ENCODE results near the gene IL1RAPL1. TPM values are rescaled to one million over a fixed set of nuclear protein-coding genes. Genes with fewer than 3 reads are reported as not detected.

The IL1RAPL1 gene
- polyA plus RNA-seq, 1 of the 3 experiments (the other 2 are of a cell fraction) = 2.8 TPM

DNA sequence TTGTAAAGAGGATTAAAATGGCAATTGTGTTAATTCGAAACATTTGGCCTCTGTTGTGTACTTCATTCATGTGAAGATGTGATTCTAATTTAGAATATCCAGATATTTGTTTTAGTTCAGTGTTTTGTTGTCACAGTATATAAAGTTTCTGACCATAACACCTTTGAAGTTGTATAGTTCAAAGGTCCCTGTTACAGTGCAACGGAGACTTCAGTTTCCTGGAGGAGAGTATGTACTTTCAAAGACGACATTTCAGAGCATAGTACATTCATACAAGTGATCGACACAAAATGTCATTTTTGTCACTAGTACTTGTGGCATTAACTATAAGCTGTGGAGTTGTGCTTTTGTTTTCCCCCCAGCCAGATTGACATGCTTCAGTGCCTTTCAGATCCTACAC is 1255.3 kb downstream of the IL1RAPL1 start:
- no peak overlapping the region for H3K9ac ChIP-seq
- ChIA-PET CTCF (no interaction called here), POLR2A (no interaction called here)
- no peaks in the 10 kb centered on the region for H3K9me2 ChIP-seq
- H3K27ac ChIP-seq (ENCODE audit: low read depth in 2 of 2, low read length in 1 of 2) = peak overlapping the region in 1 of 2 experiments; percentile 36; a peak in 2 of 4 replicates
- peaks cover 0 to 8% of the 10 kb centered on the region in 2 experiments; a peak in 2 of 4 replicates for H3K4me1 ChIP-seq (ENCODE audit: control insufficient read depth in 1 of 2, insufficient read depth in 2 of 2, low read depth in 1 of 2, low read length in 1 of 2)
- DNase-seq = no peak
- 26% methylated on average over 4 of the region's 4 CpGs for WGBS (ENCODE audit: low lambda C conversion rate)
- peak overlapping the region; percentile 81 for H2AFZ ChIP-seq (ENCODE audit: low read depth)
- no peak overlapping the region for H3K4me2 ChIP-seq
- H3K27me3 ChIP-seq (ENCODE audit: insufficient read depth) = no peaks in the 10 kb centered on the region
- no peaks in the 10 kb centered on the region for H3K36me3 ChIP-seq (replicated peaks in 1 of 2; ENCODE audit: control insufficient read depth in 1 of 2, insufficient read depth in 2 of 2, low read length in 1 of 2)
- H3K9me3 ChIP-seq = no peaks in the 10 kb centered on the region
- no peaks in the 10 kb centered on the region for H3F3A ChIP-seq (replicated peaks; ENCODE audit: insufficient read depth)
- no peak for TF ChIP-seq POLR2AphosphoS5 (IDR thresholded peaks at IDR 0.05; ENCODE audit: low read depth, low read length)
- no peak for TF ChIP-seq SIN3A (IDR thresholded peaks at IDR 0.05; ENCODE audit: borderline replicate concordance, low read depth, low read length)
- no peak for TF ChIP-seq YY1 (IDR thresholded peaks at IDR 0.05; ENCODE audit: low read depth)
- TF ChIP-seq PBX3 (IDR thresholded peaks at IDR 0.05) = no peak
- no peak for TF ChIP-seq TEAD4 (IDR thresholded peaks at IDR 0.05; ENCODE audit: borderline replicate concordance, insufficient read depth)
- TF ChIP-seq, protein P1, sequence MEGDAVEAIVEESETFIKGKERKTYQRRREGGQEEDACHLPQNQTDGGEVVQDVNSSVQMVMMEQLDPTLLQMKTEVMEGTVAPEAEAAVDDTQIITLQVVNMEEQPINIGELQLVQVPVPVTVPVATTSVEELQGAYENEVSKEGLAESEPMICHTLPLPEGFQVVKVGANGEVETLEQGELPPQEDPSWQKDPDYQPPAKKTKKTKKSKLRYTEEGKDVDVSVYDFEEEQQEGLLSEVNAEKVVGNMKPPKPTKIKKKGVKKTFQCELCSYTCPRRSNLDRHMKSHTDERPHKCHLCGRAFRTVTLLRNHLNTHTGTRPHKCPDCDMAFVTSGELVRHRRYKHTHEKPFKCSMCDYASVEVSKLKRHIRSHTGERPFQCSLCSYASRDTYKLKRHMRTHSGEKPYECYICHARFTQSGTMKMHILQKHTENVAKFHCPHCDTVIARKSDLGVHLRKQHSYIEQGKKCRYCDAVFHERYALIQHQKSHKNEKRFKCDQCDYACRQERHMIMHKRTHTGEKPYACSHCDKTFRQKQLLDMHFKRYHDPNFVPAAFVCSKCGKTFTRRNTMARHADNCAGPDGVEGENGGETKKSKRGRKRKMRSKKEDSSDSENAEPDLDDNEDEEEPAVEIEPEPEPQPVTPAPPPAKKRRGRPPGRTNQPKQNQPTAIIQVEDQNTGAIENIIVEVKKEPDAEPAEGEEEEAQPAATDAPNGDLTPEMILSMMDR (IDR thresholded peaks at IDR 0.05) = no peak
- TF ChIP-seq, protein P2, sequence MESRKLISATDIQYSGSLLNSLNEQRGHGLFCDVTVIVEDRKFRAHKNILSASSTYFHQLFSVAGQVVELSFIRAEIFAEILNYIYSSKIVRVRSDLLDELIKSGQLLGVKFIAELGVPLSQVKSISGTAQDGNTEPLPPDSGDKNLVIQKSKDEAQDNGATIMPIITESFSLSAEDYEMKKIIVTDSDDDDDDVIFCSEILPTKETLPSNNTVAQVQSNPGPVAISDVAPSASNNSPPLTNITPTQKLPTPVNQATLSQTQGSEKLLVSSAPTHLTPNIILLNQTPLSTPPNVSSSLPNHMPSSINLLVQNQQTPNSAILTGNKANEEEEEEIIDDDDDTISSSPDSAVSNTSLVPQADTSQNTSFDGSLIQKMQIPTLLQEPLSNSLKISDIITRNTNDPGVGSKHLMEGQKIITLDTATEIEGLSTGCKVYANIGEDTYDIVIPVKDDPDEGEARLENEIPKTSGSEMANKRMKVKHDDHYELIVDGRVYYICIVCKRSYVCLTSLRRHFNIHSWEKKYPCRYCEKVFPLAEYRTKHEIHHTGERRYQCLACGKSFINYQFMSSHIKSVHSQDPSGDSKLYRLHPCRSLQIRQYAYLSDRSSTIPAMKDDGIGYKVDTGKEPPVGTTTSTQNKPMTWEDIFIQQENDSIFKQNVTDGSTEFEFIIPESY (IDR thresholded peaks at IDR 0.05; ENCODE audit: borderline replicate concordance, low read depth) = no peak
- TF ChIP-seq FOSL2 (IDR thresholded peaks at IDR 0.05; ENCODE audit: borderline replicate concordance, low read depth) = no peak
- TF ChIP-seq EP300 (IDR thresholded peaks at IDR 0.05; ENCODE audit: borderline replicate concordance in 1 of 2, low read depth in 1 of 2, low read length in 1 of 2) = no peak
- no peak for TF ChIP-seq TCF12 (IDR thresholded peaks at IDR 0.05)
- no peak for TF ChIP-seq NRF1 (IDR thresholded peaks at IDR 0.05; ENCODE audit: low read depth, low read length)
- TF ChIP-seq, protein P3, sequence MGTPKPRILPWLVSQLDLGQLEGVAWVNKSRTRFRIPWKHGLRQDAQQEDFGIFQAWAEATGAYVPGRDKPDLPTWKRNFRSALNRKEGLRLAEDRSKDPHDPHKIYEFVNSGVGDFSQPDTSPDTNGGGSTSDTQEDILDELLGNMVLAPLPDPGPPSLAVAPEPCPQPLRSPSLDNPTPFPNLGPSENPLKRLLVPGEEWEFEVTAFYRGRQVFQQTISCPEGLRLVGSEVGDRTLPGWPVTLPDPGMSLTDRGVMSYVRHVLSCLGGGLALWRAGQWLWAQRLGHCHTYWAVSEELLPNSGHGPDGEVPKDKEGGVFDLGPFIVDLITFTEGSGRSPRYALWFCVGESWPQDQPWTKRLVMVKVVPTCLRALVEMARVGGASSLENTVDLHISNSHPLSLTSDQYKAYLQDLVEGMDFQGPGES (IDR thresholded peaks at IDR 0.05; ENCODE audit: low read depth, low read length) = no peak
- TF ChIP-seq FOXJ3 (CRISPR knock-in tag; IDR thresholded peaks at IDR 0.05) = no peak
- no peak for TF ChIP-seq ELF1 (IDR thresholded peaks at IDR 0.05)
- TF ChIP-seq, protein P4, sequence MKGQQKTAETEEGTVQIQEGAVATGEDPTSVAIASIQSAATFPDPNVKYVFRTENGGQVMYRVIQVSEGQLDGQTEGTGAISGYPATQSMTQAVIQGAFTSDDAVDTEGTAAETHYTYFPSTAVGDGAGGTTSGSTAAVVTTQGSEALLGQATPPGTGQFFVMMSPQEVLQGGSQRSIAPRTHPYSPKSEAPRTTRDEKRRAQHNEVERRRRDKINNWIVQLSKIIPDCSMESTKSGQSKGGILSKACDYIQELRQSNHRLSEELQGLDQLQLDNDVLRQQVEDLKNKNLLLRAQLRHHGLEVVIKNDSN (IDR thresholded peaks at IDR 0.05; ENCODE audit: borderline replicate concordance, low read depth) = no peak
- TF ChIP-seq MEF2A (IDR thresholded peaks at IDR 0.05; ENCODE audit: borderline replicate concordance, low read depth) = no peak
- TF ChIP-seq JUND (IDR thresholded peaks at IDR 0.05) = no peak
- no peak for TF ChIP-seq NFIC (IDR thresholded peaks at IDR 0.05; ENCODE audit: borderline replicate concordance)
- no peak for TF ChIP-seq RAD21 (IDR thresholded peaks at IDR 0.05; ENCODE audit: low read length)
- no peak for TF ChIP-seq MAX (IDR thresholded peaks at IDR 0.05; ENCODE audit: low read depth)
- no peak overlapping the region for H3K4me3 ChIP-seq (ENCODE audit: low read depth in 2 of 2, low read length in 1 of 2)
- no peaks in the 10 kb centered on the region for H3K79me2 ChIP-seq (ENCODE audit: insufficient read depth)
- no peaks in the 10 kb centered on the region for H4K20me1 ChIP-seq (ENCODE audit: insufficient read depth)

Measured in SK-N-SH (cell line).